Mesothelial cell of epicardium (in vitro differentiated cells): Measurements from ENCODE around the gene RNF157. TPM values are rescaled to one million over a fixed set of nuclear protein-coding genes. Genes with fewer than 3 reads are reported as not detected.

Experiments used
- DNase-seq, 2 experiments: peaks; one replicate each; pipeline ENCODE4 v3.0.0; 2021; ENCODE audit warnings: low spot score in 2 of 2; ENCODE audit not compliant: unreplicated experiment in 2 of 2
- H3K27ac Mint-ChIP-seq: 2 replicates; pipeline ENCODE4 v1.8.0; 2021; ENCODE audit warnings: mixed read lengths
- H3K27me3 Mint-ChIP-seq: 2 replicates; pipeline ENCODE4 v1.8.0; 2021; ENCODE audit warnings: low read depth, mixed read lengths
- H3K36me3 Mint-ChIP-seq: 2 replicates; pipeline ENCODE4 v1.8.0; 2021; ENCODE audit warnings: mixed read lengths
- H3K4me1 Mint-ChIP-seq: 2 replicates; pipeline ENCODE4 v1.8.0; 2021; ENCODE audit warnings: mixed read lengths
- H3K4me3 Mint-ChIP-seq: 2 replicates; pipeline ENCODE4 v1.8.0; 2021; ENCODE audit warnings: mild to moderate bottlenecking, moderate library complexity, mixed read lengths
- H3K9me3 Mint-ChIP-seq: 2 replicates; pipeline ENCODE4 v1.8.0; 2021; ENCODE audit warnings: mixed read lengths
- CTCF ChIP-seq: fragments of 200-600 bp; sonication (generic); IDR thresholded peaks from one replicate; pipeline ENCODE4 v1.5.0; 2021; ENCODE audit warnings: antibody characterized with exemption; ENCODE audit not compliant: unreplicated experiment
- total RNA-seq: library from RNA; stranded (reverse); gene quantifications from 3 replicates; pipeline ENCODE4 v1.2.1, GENCODE V29; 2021

The RNF157 gene
- total RNA-seq, 1 donor from 2014 or later = 8.0 TPM

GRCh38 chr17:76130473-76130872 is 109.8 kb downstream of the RNF157 start:
- peaks cover 45% of the 10 kb centered on the region for H3K4me1 Mint-ChIP-seq
- H3K4me3 Mint-ChIP-seq = no peak overlapping the region
- peaks cover 44% of the 10 kb centered on the region for H3K27me3 Mint-ChIP-seq
- DNase-seq = no peak
- peak overlapping the region; percentile 12 for H3K27ac Mint-ChIP-seq
- TF ChIP-seq CTCF = no peak
- no peaks in the 10 kb centered on the region for H3K36me3 Mint-ChIP-seq
- no peaks in the 10 kb centered on the region for H3K9me3 Mint-ChIP-seq

GRCh38 chr17:76125922-76126321 is 114.4 kb downstream of the RNF157 start:
- H3K9me3 Mint-ChIP-seq = no peaks in the 10 kb centered on the region
- H3K27ac Mint-ChIP-seq = no peak overlapping the region
- peaks cover 5% of the 10 kb centered on the region for H3K27me3 Mint-ChIP-seq
- no peak for TF ChIP-seq CTCF
- H3K4me3 Mint-ChIP-seq = no peak overlapping the region
- peaks cover 21% of the 10 kb centered on the region for H3K4me1 Mint-ChIP-seq
- H3K36me3 Mint-ChIP-seq = no peaks in the 10 kb centered on the region
- DNase-seq = no peak

GRCh38 chr17:76125391-76125675 is 115.0 kb downstream of the RNF157 start:
- DNase-seq = no peak
- Mint-ChIP-seq H3K4me3 (no peak overlapping the region), H3K9me3 (no peaks in the 10 kb centered on the region), H3K4me1 (peaks cover 17% of the 10 kb centered on the region), H3K27me3 (no peaks in the 10 kb centered on the region), H3K36me3 (no peaks in the 10 kb centered on the region), H3K27ac (no peak overlapping the region)
- no peak for TF ChIP-seq CTCF

- Mint-ChIP-seq H3K27ac (no peak overlapping the region), H3K27me3 (no peaks in the 10 kb centered on the region), H3K9me3 (no peaks in the 10 kb centered on the region), H3K4me1 (peaks cover 17% of the 10 kb centered on the region), H3K4me3 (no peak overlapping the region), H3K36me3 (no peaks in the 10 kb centered on the region)
- no peak for DNase-seq
- no peak for TF ChIP-seq CTCF
Measured at GRCh38 chr17:76124582-76125390, 115.5 kb downstream of the RNF157 start.

GRCh38 chr17:76123749-76124581 is 116.3 kb downstream of the RNF157 start:
- Mint-ChIP-seq H3K4me3 (no peak overlapping the region), H3K4me1 (peaks cover 17% of the 10 kb centered on the region), H3K27ac (no peak overlapping the region), H3K9me3 (no peaks in the 10 kb centered on the region), H3K36me3 (no peaks in the 10 kb centered on the region), H3K27me3 (no peaks in the 10 kb centered on the region)
- DNase-seq = no peak
- TF ChIP-seq CTCF = no peak
